Body of pancreas (tissue), 4 donors: Measurements from ENCODE around the gene PDZD2. TPM values are rescaled to one million over a fixed set of nuclear protein-coding genes. Genes with fewer than 3 reads are reported as not detected.

Experiments
- ATAC-seq: fragments of 150-250 bp; one replicate; pipeline ENCODE4 v1.9.1; 2016
- DNase-seq, 4 donors: peaks; one replicate each; pipeline ENCODE4 v3.0.0-alpha.2; 2019
- H3K27ac ChIP-seq, 4 donors: fragments of 200-600 bp; sonication (generic); 1 replicate in 3 of 4; 2 replicates in 1 of 4; pipeline versions ENCODE4 v1.5.1 to v1.6.1; 2016 to 2019; ENCODE audit warnings: mild to moderate bottlenecking in 1 of 4, mixed read lengths in 1 of 4, moderate library complexity in 1 of 4
- H3K27me3 ChIP-seq, 2 donors: fragments of 200-600 bp; sonication (generic); one replicate each; pipeline ENCODE4 v1.6.0; 2016; ENCODE audit warnings: mild to moderate bottlenecking in 1 of 2
- H3K36me3 ChIP-seq, 2 donors: fragments of 200-600 bp; sonication (generic); replicated peaks in 1 of 2; 2 replicates each; pipeline ENCODE4 v1.5.1; 2016; ENCODE audit warnings: low read depth in 2 of 2; ENCODE audit not compliant: insufficient read depth in 1 of 2
- H3K4me1 ChIP-seq: fragments of 200-600 bp; sonication (generic); one replicate; pipeline ENCODE4 v1.6.0; 2016
- H3K4me3 ChIP-seq, 2 donors: fragments of 200-600 bp; sonication (generic); 1 replicate in 1 of 2; 2 replicates in 1 of 2; pipeline ENCODE4 v1.5.1; 2016 to 2019
- H3K9me3 ChIP-seq, 3 donors: fragments of 200-600 bp; sonication (generic); 1 replicate in 2 of 3; 2 replicates in 1 of 3; pipeline ENCODE4 v1.5.1; 2016
- POLR2A ChIP-seq, 3 donors: fragments of 450-650 bp; IDR thresholded peaks; one replicate each; pipeline ENCODE4 v1.6.1; 2016; ENCODE audit warnings: antibody characterized with exemption in 3 of 3, mild to moderate bottlenecking in 2 of 3
- WGBS, 2 donors: methylation state at CpG; one replicate each; pipeline ENCODE4 v1.1.5; 2017; 5-methylcytosine and 5-hydroxymethylcytosine counted together
- intact Hi-C: fragments of 100-400 bp; cut with DNase I; formaldehyde crosslinking; loops from one replicate; pipeline ENCODE4 v1.15.1; 2023
- total RNA-seq, 2 donors: library from RNA; depleted of rRNA; stranded (reverse); fragments of >200 nt; gene quantifications; one replicate each; pipeline ENCODE4 v1.1.0, GENCODE V29; 2016
- TF ChIP-seq, protein P1 (sequence below), 7 experiments: fragments of 450-650 bp in 4 of 7; fragments of 200-600 bp in 3 of 7; sonication (generic) in 3 of 7; IDR thresholded peaks; one replicate each; pipeline ENCODE4 v1.5.1; 2016 to 2019; ENCODE audit warnings: antibody characterized with exemption in 7 of 7

The PDZD2 gene
- total RNA-seq, 2 donors from 2014 or later, result 3.9 to 12.9 TPM

DNA sequence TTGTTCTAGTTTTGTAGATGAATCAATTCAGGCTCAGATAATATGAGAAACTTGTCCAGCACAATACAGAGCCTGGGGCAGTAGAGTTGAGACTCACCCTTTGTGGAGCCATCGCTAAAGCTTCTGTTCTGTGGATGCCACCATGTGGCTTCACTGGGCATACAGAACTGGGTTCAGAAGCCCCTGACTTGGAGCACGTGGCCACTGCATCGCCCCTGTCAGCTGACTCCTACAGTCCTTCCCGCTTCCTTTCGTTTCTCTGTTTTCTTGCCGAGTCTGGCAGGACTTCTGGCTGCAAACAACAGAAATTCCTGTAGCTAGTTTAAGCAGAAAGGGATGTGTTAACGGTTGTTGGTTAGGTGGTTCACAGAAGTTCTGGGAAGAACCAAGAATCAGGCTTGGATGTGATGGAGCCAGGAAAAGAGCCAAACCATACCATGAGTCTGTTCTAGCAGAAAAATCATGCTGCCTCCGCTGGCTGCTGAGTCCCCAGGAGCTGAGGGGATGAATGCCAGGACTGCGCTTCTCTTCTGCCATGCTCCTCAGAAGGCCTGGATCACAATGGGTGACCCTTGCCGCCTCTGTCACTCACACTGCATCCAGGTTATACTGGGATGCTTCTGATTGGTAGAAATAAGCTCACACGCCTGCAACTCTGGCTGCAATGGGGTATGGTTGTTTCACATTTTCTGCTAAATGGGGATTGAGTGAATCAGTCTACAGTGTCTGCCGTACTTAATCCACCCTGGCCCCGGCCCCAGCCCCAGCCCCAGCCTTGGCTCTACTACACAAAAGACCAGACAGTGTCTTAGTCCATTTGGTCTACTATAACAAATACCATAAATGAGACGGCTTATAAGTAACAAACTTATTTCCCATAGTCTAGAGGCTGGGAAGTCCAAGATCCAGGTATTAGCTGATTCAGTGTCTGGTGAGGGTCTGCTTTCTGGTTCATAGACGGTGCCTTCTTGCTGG, 272.6 kb downstream of the PDZD2 start:
- Histone ChIP-seq H3K27me3 (no peaks in the 10 kb centered on the region), H3K9me3 (no peaks in the 10 kb centered on the region), H3K27ac (no peak overlapping the region), H3K36me3 (no peaks in the 10 kb centered on the region), H3K4me1 (no peaks in the 10 kb centered on the region), H3K4me3 (no peak overlapping the region)
- TF ChIP-seq, protein P1, sequence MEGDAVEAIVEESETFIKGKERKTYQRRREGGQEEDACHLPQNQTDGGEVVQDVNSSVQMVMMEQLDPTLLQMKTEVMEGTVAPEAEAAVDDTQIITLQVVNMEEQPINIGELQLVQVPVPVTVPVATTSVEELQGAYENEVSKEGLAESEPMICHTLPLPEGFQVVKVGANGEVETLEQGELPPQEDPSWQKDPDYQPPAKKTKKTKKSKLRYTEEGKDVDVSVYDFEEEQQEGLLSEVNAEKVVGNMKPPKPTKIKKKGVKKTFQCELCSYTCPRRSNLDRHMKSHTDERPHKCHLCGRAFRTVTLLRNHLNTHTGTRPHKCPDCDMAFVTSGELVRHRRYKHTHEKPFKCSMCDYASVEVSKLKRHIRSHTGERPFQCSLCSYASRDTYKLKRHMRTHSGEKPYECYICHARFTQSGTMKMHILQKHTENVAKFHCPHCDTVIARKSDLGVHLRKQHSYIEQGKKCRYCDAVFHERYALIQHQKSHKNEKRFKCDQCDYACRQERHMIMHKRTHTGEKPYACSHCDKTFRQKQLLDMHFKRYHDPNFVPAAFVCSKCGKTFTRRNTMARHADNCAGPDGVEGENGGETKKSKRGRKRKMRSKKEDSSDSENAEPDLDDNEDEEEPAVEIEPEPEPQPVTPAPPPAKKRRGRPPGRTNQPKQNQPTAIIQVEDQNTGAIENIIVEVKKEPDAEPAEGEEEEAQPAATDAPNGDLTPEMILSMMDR (IDR thresholded peaks at IDR 0.05), result no peak
- TF ChIP-seq POLR2A (IDR thresholded peaks at IDR 0.05), result no peak
- DNase-seq, result no peak
- no peak for ATAC-seq
- WGBS, 2 donors, result 64 to 78% methylated on average over 13 to 15 of the region's 15 CpGs
- intact Hi-C loops, result no loop called here

GRCh38 chr5:31913808-31914207, 274.9 kb downstream of the PDZD2 start:
- Histone ChIP-seq H3K9me3 (no peaks in the 10 kb centered on the region), H3K27me3 (no peaks in the 10 kb centered on the region), H3K4me3 (no peak overlapping the region), H3K27ac (no peak overlapping the region), H3K36me3 (no peaks in the 10 kb centered on the region), H3K4me1 (no peaks in the 10 kb centered on the region)
- no peak for ATAC-seq
- intact Hi-C loops, result no loop called here
- 69 to 83% methylated on average over 2 of the region's 2 CpGs for WGBS, 2 donors
- TF ChIP-seq POLR2A (IDR thresholded peaks at IDR 0.05), result no peak
- TF ChIP-seq, protein P1 (IDR thresholded peaks at IDR 0.05), result no peak
- DNase-seq, result no peak

DNA sequence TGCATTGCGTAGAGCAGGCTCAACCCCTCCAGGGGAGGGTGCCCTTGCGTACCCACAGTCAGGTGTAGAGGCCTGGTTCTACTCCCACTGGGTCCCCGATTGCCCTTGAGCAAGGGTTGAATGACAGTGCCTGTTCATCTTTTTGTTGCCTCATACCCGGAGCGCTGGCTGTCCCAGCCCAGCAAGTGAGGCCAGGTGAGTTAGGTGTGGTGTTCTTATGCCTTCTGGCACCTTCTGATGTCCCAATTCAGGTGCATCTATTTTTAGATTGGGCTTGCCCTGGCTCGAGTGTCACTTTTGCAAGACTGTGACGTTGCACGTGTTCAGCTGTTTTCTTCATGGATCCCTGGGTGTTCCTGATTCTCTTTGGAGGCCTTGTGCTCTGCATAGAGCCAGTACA, 277.4 kb downstream of the PDZD2 start:
- H3K27ac ChIP-seq, result no peak overlapping the region
- no peaks in the 10 kb centered on the region for H3K27me3 ChIP-seq
- no peaks in the 10 kb centered on the region for H3K9me3 ChIP-seq
- H3K4me1 ChIP-seq, result no peaks in the 10 kb centered on the region
- ATAC-seq (no peak), DNase-seq (no peak)
- no peak for TF ChIP-seq POLR2A (IDR thresholded peaks at IDR 0.05)
- TF ChIP-seq, protein P1 (IDR thresholded peaks at IDR 0.05), result no peak
- H3K36me3 ChIP-seq, result no peaks in the 10 kb centered on the region
- no peak overlapping the region for H3K4me3 ChIP-seq
- intact Hi-C loops, result no loop called here
- WGBS, 2 donors, result 74 to 88% methylated on average over 8 of the region's 8 CpGs

DNA sequence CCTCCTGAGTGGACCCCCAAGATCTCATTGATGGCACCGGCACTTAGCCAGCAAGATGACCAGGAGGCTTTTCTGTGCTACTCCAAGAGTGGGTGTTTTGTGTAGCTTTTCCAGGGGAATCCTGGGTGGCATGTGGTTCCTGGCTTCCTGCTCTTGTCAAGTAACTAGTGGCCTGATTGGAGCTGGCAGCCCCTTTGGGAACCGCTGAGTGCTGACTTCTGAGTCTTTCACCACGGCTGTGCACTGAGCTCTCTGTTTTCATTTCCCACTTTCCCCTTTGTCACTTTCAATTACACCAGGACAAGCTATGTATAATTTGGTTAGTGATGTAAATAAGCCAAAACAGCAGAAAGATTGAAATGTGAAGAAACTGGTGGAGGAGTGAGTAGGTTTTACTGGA, 279.8 kb downstream of the PDZD2 start:
- intact Hi-C loops, result no loop called here
- Histone ChIP-seq H3K4me3 (no peak overlapping the region), H3K4me1 (no peaks in the 10 kb centered on the region), H3K9me3 (no peaks in the 10 kb centered on the region), H3K27me3 (no peaks in the 10 kb centered on the region), H3K36me3 (no peaks in the 10 kb centered on the region), H3K27ac (no peak overlapping the region)
- ATAC-seq (no peak), DNase-seq (no peak)
- 78% methylated on average over 3 of the region's 3 CpGs for WGBS, 2 donors
- TF ChIP-seq POLR2A (IDR thresholded peaks at IDR 0.05), result no peak
- TF ChIP-seq, protein P1 (IDR thresholded peaks at IDR 0.05), result no peak
